Measurements from ENCODE around the gene TM7SF2. TPM values are rescaled to one million over a fixed set of nuclear protein-coding genes. Genes with fewer than 3 reads are reported as not detected.
A peak's percentile ranks its signal among the peaks of the same experiment; 100 is the strongest.

Gene TM7SF2
- total and polyA plus RNA-seq, 2 of the 13 experiments (the other 11 are each of a cell fraction or from before 2014, with no cell fraction given): 56.0 to 66.9 TPM

GRCh38 chr11:65117206-65118096, 5.8 kb downstream of the TM7SF2 start, which contains the start of gene ZNHIT2 (continued):
- TF ChIP-seq REXO4 (CRISPR knock-in tag; IDR thresholded peaks at IDR 0.05; ENCODE audit: borderline replicate concordance) (no peak), TSC22D2 (CRISPR knock-in tag; IDR thresholded peaks at IDR 0.05; ENCODE audit: borderline replicate concordance) (0 out of 2 replicates have a peak, but pooled peaks have one; percentile 10), FOXO1 (CRISPR knock-in tag; IDR thresholded peaks at IDR 0.05) (peak; percentile 28), TCF7L2 (IDR thresholded peaks at IDR 0.05; ENCODE audit: low read depth, low read length) (no peak), KDM4B (CRISPR knock-in tag; IDR thresholded peaks at IDR 0.05) (no peak), EED (CRISPR knock-in tag; IDR thresholded peaks at IDR 0.05) (peak; percentile 69; the same call in 1 of the 2 replicates), CHCHD3 (CRISPR knock-in tag; IDR thresholded peaks at IDR 0.05) (no peak; the same call in 1 of the 2 replicates), ZNF513 (CRISPR knock-in tag; conservative IDR thresholded peaks at IDR 0.05) (no peak), ZFP90 (CRISPR knock-in tag; IDR thresholded peaks at IDR 0.05; ENCODE audit: borderline replicate concordance) (no peak; the same call in 1 of the 2 replicates), SAP130 (CRISPR knock-in tag; IDR thresholded peaks at IDR 0.05; ENCODE audit: low read depth) (peak; percentile 98), FOSL2 (CRISPR knock-in tag; IDR thresholded peaks at IDR 0.05) (peak; percentile 61), ZNF605 (CRISPR knock-in tag; IDR thresholded peaks at IDR 0.05) (peak; percentile 67), SMARCC2 (IDR thresholded peaks at IDR 0.05) (no peak), HNRNPK (IDR thresholded peaks at IDR 0.05; ENCODE audit: low read depth, low read length, poor library complexity, severe bottlenecking) (peak; percentile 55), ZNF3 (CRISPR knock-in tag; IDR thresholded peaks at IDR 0.05) (no peak), ZNF17 (CRISPR knock-in tag; IDR thresholded peaks at IDR 0.05) (no peak), HOXA3 (CRISPR knock-in tag; IDR thresholded peaks at IDR 0.05) (peak; percentile 76; the same call in 1 of the 2 replicates)
- TF ChIP-seq, protein P1, sequence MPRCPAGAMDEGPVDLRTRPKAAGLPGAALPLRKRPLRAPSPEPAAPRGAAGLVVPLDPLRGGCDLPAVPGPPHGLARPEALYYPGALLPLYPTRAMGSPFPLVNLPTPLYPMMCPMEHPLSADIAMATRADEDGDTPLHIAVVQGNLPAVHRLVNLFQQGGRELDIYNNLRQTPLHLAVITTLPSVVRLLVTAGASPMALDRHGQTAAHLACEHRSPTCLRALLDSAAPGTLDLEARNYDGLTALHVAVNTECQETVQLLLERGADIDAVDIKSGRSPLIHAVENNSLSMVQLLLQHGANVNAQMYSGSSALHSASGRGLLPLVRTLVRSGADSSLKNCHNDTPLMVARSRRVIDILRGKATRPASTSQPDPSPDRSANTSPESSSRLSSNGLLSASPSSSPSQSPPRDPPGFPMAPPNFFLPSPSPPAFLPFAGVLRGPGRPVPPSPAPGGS (CRISPR knock-in tag; IDR thresholded peaks at IDR 0.05): peak; percentile 39; the same call in 1 of the 2 replicates
- TF ChIP-seq, protein P2, sequence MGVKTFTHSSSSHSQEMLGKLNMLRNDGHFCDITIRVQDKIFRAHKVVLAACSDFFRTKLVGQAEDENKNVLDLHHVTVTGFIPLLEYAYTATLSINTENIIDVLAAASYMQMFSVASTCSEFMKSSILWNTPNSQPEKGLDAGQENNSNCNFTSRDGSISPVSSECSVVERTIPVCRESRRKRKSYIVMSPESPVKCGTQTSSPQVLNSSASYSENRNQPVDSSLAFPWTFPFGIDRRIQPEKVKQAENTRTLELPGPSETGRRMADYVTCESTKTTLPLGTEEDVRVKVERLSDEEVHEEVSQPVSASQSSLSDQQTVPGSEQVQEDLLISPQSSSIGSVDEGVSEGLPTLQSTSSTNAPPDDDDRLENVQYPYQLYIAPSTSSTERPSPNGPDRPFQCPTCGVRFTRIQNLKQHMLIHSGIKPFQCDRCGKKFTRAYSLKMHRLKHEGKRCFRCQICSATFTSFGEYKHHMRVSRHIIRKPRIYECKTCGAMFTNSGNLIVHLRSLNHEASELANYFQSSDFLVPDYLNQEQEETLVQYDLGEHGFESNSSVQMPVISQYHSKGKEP (CRISPR knock-in tag; IDR thresholded peaks at IDR 0.05): no peak

Data from HepG2 (cell line).